GM20000 (cell line): ENCODE measurements around the gene SLC4A2.

Source experiments
- DNase-seq: peaks from one replicate; pipeline ENCODE4 v3.0.0; 2012; ENCODE audit warnings: low spot score
- TF ChIP-seq, protein P1 (sequence below): IDR thresholded peaks from 2 replicates; pipeline ENCODE4 v1.5.1; 2012; ENCODE audit warnings: mild to moderate bottlenecking, control low read depth; ENCODE audit errors: extremely low read depth, missing control alignments

SLC4A2 gene

GRCh38 chr7:151077705-151078232, 18.4 kb downstream of the SLC4A2 start:
- TF ChIP-seq, protein P1, sequence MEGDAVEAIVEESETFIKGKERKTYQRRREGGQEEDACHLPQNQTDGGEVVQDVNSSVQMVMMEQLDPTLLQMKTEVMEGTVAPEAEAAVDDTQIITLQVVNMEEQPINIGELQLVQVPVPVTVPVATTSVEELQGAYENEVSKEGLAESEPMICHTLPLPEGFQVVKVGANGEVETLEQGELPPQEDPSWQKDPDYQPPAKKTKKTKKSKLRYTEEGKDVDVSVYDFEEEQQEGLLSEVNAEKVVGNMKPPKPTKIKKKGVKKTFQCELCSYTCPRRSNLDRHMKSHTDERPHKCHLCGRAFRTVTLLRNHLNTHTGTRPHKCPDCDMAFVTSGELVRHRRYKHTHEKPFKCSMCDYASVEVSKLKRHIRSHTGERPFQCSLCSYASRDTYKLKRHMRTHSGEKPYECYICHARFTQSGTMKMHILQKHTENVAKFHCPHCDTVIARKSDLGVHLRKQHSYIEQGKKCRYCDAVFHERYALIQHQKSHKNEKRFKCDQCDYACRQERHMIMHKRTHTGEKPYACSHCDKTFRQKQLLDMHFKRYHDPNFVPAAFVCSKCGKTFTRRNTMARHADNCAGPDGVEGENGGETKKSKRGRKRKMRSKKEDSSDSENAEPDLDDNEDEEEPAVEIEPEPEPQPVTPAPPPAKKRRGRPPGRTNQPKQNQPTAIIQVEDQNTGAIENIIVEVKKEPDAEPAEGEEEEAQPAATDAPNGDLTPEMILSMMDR = no peak
- no peak for DNase-seq

- no peak for DNase-seq
- TF ChIP-seq, protein P1 = no peak
These were observed 19.0 kb downstream of the SLC4A2 start for GRCh38 chr7:151078233-151079040.

DNA sequence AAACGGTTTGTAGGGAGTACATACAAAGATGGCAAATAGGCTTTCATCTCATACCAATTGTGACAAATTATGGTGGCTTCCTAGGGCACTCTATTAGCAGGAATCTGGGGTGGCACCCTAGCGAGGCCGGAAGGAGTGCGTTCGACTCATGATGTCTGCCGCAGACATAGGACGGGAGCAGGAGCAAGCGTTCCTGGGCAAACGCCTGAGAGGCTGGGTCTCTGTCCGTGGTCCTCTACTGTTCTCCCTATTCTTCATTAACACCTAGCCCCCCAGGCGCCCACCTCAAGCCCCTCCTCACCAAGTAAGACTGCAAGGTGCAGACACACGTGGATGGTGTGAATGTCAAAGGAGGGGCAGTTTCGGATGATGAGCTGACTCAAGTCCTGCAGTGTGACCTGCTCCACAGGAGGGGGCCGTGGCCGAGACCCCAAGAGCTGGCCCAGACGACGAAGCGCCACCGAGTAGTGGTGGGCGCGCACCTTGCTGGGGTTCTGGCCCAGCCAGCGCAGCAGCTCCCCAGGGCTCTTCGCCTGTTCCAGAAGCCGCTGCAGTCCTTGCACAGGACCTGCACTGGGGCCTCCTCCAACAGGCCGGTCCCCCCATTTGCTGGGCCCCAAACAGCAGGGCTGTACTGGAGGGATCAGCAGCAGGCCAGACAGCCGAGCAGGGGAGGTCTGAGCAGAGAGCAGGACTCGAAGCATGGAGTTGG, 20.0 kb downstream of the SLC4A2 start:
- TF ChIP-seq, protein P1 = no peak
- DNase-seq = no peak

DNA sequence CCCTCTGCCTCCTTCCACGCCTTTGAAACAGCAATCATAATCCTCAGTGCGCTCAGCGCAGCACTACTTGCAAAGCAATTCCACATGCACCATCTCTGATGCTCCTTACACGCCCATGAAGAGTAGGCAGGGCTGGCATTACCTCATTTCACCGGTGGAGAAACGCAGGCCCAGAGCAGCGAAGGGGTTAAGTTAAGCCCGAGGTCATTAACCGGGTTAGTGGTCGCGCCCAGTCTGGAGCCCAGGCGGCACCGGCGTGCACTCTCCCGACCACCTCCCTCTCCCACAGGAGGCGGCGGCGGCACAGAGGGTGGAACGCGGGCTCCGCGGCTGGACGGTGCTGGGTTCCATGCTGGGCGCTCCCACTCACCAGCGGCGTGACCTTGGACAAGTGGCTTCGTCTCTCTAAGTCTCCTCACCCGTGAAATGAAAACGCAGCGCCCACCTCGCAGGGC, 20.7 kb downstream of the SLC4A2 start:
- DNase-seq = no peak
- TF ChIP-seq, protein P1 = no peak

DNA sequence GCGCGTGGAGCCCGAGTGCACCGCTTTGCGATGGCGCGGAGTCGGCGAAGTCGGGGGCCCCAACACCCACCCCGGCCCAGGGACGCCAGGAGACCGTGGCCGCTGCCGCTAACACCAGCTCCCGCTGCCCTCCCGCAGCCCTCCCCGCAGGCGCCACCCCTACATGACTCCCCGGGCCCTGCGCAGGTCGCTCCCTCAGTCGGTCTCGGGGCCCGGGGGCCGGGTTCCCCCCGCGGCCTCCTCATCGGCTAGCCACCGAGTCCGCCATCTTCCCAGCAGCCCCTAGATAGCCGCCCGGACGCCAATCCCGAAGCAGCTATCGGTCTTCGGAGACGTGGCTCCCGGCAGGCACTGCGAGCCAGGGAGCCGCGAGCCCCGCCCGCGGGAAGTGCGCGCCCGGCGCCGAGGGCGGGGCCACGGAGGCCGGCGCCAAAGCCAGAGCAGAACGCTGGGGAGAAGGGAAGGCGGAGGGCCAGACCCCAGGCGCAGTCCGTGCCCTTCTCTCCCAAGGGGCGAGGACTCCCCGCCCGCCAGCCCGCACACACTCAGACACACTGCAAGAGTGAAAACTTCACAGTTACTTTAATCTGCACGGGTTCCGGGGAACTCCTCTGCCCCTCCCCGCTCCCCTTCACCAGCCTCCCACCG, 21.3 kb downstream of the SLC4A2 start, which contains the start of gene FASTK:
Gene FASTK, minus strand, starts transcription at position 288 of the 648 bp plus-strand sequence. Its CDS starts 43 bp downstream, at position 245.
- TF ChIP-seq, protein P1 = no peak
- peak; percentile 99 for DNase-seq

GRCh38 chr7:151081170-151082101, 22.0 kb downstream of the SLC4A2 start:
- DNase-seq = no peak
- TF ChIP-seq, protein P1 = no peak
